DMS153 treated with DMSO at 0.1 percent for 48 hours (cell line): ENCODE measurements around the gene FOXE3.
A peak's percentile ranks its signal among the peaks of the same experiment; 100 is the strongest.

ENCODE experiments used
- DNase-seq: peaks from one replicate; lab custom pipeline; 2025; ENCODE audit not compliant: unreplicated experiment; lab: John Stamatoyannopoulos, UW

FOXE3 gene

DNA sequence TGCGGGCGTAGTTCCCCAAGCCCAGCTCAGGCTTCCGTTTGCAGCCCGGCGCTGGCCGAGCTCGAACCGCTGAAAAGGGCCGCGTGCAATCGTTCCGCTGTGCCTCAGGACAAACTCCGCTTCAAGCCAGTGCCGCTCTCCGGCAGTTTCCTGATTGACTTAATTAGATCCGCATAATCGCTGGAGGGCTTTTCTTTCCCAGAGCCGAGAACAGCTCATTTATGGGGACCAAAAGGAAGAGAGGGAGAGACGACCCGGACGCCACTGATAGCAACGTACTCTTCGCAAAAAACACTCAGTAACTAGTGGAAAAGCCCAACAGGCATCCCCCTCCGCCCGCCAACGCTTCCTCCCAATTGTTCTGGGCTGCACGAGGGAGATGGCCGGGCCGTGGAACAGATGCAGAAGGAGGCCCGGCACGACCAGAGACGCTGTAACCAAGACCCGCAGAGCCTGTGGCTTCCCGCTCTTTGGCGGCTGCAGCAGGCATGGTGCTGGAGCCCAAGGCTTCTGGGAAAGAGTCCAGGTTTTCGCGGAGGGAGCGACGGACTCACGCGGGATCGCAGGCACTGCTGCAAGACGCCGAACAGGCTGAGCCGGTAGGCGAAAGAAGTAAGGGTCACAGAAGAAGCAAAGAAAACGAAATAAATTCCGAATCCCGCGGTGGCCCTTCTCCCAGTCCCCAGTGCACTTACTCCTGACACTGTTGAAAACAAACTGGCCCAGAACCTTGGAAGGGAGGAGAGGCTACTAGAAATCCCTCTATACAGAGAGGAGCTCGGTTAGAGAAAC is 18.2 kb downstream of the FOXE3 start:
- no peak for DNase-seq

DNA sequence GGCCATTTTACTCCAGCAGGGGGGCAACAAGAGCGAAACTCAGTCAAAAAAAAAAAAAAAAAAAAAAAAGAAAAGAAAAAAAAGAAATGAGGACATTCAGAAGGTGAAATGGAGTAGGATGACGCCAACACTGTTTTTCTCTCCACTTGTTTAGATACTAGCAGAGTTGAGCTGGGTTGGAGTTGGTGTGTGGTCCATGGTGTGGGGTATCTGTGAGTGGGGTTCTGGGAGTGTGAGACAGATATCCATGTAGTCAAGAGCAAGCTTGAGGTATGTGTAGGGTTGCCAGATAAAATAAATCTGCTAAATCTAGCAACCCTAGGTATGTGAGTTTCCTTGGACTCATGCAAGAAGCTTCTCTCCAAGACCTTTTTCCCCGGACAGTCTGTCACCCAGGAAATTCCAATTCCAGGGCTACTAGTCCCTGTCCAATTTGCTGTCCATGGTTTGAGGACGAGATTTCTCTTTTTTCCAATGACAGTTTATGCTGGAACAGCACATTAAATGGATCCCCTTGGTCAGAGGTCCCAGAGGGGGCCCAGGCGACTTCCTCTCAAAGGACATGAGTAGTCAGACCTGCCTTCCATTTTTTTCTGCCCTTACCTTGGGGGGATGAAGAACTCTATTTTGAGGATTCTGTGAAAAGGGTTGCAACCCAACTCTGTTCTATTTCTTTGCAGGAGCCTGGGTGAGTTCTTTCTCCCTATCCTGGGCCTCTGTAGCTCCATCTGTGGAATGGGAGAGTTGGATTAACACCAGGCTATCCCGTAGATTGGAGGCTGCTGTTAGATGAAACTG is 19.6 kb downstream of the FOXE3 start:
- no peak for DNase-seq

GRCh38 chr1:47436304-47436978 is 20.4 kb downstream of the FOXE3 start:
- peak; percentile 81 for DNase-seq

GRCh38 chr1:47436979-47437446 is 20.9 kb downstream of the FOXE3 start:
- peak; percentile 37 for DNase-seq

DNA sequence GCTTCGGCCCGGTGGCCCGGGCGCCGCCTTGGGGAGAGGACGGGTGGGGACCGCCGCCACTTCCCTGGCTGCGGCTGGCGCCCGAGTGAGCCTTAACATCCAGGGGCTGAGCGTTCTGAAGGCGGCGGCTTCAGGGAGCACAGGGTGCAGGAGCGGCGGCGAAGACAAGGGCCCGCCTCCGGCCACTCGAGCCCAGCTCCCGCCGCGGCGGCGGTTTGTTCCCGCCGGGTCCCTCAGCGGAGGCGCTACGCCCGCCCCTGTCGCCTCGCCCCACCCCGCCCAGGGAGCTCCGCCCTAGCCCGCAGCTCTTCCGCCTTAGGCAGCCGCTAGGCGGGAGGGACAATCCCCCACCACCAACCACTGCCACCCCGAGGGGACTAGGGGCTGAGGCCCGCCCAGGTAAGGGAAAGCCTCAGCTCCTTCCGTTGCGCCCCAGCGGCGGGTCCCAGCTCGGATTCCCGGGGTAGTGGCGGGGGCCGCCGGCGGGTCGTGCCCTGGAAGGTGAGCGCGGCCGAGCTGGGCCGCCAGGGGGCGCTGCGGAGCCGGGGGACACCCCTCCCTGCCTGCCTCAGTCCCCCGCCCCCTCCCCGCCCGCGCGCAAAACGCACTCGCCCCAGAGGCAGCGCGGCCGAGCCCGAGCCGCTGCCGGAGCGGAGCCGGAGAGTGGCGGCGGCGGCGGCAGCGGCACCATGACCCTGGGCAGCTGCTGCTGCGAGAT is 21.5 kb downstream of the FOXE3 start, which contains the start of gene FOXD2:
FOXD2 (plus strand) TSS at position 598 of the 718 bp plus-strand sequence; CDS start at position 690, 92 bp downstream.
- peak; percentile 87 for DNase-seq

DNA sequence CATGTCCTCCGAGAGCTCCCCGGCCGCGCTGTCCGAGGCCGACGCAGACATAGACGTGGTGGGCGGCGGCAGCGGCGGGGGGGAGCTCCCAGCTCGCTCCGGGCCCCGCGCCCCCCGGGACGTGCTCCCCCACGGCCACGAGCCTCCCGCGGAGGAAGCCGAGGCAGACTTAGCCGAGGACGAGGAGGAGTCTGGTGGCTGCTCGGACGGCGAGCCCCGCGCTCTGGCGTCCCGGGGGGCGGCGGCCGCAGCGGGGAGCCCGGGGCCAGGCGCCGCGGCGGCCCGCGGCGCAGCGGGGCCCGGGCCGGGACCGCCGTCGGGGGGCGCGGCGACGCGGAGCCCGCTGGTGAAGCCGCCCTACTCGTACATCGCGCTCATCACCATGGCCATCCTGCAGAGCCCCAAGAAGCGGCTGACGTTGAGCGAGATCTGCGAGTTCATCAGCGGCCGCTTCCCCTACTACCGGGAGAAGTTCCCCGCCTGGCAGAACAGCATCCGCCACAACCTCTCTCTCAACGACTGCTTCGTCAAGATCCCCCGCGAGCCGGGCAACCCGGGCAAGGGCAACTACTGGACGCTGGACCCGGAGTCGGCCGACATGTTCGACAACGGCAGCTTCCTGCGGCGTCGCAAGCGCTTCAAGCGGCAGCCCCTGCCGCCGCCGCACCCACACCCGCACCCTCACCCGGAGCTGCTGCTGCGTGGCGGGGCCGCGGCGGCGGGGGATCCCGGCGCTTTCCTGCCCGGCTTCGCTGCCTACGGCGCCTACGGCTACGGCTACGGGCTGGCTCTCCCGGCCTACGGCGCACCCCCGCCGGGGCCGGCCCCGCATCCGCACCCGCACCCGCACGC is 22.3 kb downstream of the FOXE3 start:
- DNase-seq = no peak

DNA sequence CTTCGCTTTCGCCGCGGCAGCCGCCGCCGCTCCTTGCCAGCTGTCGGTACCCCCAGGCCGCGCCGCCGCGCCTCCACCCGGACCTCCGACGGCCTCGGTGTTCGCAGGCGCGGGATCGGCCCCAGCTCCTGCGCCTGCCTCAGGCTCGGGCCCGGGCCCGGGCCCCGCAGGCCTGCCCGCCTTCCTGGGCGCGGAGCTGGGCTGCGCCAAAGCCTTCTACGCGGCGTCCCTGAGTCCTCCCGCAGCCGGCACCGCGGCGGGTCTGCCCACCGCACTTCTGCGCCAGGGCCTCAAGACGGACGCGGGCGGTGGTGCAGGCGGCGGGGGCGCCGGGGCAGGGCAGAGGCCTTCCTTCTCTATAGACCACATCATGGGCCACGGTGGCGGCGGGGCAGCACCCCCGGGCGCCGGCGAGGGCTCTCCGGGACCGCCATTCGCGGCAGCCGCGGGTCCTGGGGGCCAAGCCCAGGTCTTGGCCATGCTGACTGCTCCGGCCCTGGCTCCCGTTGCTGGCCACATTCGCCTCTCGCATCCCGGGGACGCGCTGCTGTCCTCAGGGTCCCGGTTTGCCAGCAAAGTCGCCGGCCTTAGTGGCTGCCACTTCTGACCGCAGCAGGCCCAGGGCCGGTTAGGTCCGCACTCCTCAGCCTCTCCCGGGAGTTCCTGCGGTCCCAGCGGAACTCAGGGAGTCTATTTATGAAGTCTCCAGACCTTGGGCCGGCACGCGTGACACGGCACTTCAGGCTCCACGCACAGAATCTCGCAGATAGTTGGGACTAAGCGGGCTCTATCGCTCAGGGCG is 23.1 kb downstream of the FOXE3 start:
- no peak for DNase-seq

- no peak for DNase-seq
Observed at GRCh38 chr1:47439819-47440598, 23.9 kb downstream of the FOXE3 start.

GRCh38 chr1:47440599-47441081 is 24.6 kb downstream of the FOXE3 start:
- DNase-seq = no peak

GRCh38 chr1:47441450-47442106 is 25.5 kb downstream of the FOXE3 start:
- no peak for DNase-seq

DNA sequence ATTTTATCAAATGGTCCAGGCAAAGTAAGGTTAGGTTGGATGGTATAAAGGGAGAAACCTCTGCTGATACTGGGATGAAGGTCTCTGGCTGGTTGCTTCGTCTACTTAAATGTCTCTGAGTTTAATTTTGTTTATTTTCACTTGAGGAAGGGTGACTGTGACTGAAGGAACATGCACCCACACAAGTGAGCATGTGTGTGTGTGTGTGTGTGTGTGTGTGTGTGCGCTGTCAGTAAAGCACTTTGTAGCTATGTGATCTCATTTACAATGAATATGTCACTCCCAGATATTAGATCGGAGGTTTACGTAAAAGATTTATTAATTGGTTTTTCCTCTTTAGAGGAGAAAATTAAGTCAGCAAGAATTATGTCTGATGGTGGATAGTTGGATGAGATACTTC is 26.1 kb downstream of the FOXE3 start:
- DNase-seq = no peak

- DNase-seq = no peak
Observed at GRCh38 chr1:47442842-47443529, 26.9 kb downstream of the FOXE3 start.

- DNase-seq = no peak
Observed at GRCh38 chr1:47443530-47444296, 27.6 kb downstream of the FOXE3 start.

DNA sequence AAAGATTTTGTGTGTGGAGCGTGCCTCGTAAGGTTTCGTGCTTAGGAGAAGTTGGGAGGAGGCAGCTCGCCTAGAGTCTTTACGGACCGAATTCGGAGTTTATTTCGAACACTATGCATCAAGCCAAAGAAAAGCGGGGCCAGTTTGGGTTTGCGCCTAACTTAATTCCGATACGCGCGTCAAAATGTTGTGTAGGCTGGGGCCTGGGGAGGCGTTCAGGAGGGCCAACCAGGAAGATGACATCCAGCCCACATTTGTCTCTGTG is 28.1 kb downstream of the FOXE3 start:
- no peak for DNase-seq

DNA sequence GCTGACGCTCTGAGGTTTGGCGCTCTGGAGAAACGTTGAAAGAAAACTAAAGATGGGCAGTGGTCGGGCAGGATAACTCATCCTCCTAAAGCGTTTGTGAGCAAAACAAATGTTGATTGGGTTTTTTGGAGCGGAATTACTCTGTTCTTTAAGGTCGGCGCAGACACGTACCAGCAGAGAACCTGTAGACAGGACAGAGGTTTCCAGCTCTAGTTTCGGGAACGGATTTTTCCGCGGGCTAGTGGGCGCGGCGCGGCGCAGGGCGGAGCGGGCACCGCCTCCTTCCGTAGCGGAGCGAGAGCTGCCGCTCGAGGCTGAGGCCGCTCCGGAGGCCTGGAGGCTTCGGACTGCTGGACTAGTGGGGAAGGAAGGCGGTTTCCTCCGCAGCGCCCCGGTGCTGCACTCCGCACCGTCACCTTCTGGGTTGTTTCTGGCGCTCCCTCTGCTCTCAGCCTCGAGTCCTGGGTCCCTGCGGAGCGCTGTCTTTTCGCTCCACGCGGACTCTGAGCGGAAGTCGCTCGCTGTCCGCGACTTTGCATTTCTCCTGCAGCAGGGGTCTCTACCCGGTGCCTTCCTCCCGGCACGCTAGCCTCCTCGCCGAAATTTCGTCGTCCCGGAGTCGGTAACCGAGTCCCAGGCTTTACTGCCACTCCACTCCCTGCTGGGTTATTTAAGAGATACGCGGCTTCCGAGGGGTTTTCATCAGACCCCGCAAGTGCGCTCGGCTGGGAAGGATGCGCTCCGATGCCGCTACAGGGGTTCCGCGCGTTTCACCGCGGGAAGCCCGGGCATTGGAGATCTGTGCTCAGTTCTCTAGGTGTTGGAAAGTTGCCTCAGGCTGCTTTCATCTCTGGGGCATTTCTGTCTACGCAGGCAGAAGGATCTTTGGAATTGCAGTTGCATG is 28.7 kb downstream of the FOXE3 start:
- peak; percentile 29 for DNase-seq
